HCT116 (cell line): Measurements from ENCODE around the gene KIF13A. TPM values are rescaled to one million over a fixed set of nuclear protein-coding genes. Genes with fewer than 3 reads are reported as not detected.

Experiments used
- ATAC-seq: fragments of 200-7000 bp; cut with Tn5 transposase; 2 replicates; pipeline ENCODE4 v1.9.1; 2020; ENCODE audit warnings: mild to moderate bottlenecking, moderate library complexity
- BruUV-seq: library from RNA; stranded (reverse); fragments of 400-500 nt; replicated peaks from 2 replicates; lab custom pipeline; 2021; lab: Mats Ljungman, UMichigan
- CTCF ChIA-PET: fragments of 300-600 bp; sonication (Branson Sonifier 250); formaldehyde crosslinking; loops from one replicate; lab custom pipeline; 2021; ENCODE audit warnings: antibody characterized with exemption; lab: Charles Lee
- POLR2A ChIA-PET: fragments of 300-600, 350-600 bp; sonication (Branson Sonifier 250); formaldehyde crosslinking; loops from one replicate; lab custom pipeline; 2021; ENCODE audit warnings: antibody characterized with exemption; lab: Charles Lee
- RAD21 ChIA-PET, 2 experiments: fragments of 300-600 bp; sonication (Branson Sonifier 250); formaldehyde crosslinking; loops; one replicate each; lab custom pipeline; 2023; ENCODE audit warnings: low total read pairs in 2 of 2; ENCODE audit not compliant: uncharacterized antibody in 2 of 2, unreplicated experiment in 2 of 2, low non-redundant PET in 1 of 2; lab: Charles Lee
- DNase-seq: peaks from one replicate; pipeline ENCODE4 v3.0.0-alpha.2; 2010; ENCODE audit warnings: low read depth, low spot score
- H2AFZ ChIP-seq: fragments of 200-600 bp; shearing (Covaris generic), sonication (generic); 2 replicates; pipeline ENCODE4 v1.6.1; 2017; ENCODE audit warnings: low read depth, mixed run types, mixed read lengths, antibody characterized with exemption, low read length; ENCODE audit not compliant: poor library complexity, severe bottlenecking
- H3K27ac ChIP-seq: 2 replicates; pipeline ENCODE4 v1.5.1; 2012; ENCODE audit warnings: low read depth, low read length
- H3K27me3 ChIP-seq: fragments of 200-600 bp; sonication (generic); 2 replicates; pipeline ENCODE4 v1.6.1; 2016; ENCODE audit warnings: mixed run types, low read length, mixed read lengths; ENCODE audit not compliant: insufficient read depth
- H3K36me3 ChIP-seq, 2 experiments: fragments of 200-500 bp in 1 of 2; fragments of 200-600 bp in 1 of 2; sonication (Bioruptor generic) in 1 of 2; sonication (generic) in 1 of 2; 2 replicates each; pipeline versions ENCODE4 v1.5.1 to v1.6.1; 2014 to 2016; ENCODE audit warnings: low read length in 2 of 2, inconsistent platforms in 1 of 2, mixed read lengths in 1 of 2, mixed run types in 1 of 2; ENCODE audit not compliant: insufficient read depth in 2 of 2, control insufficient read depth in 1 of 2
- H3K4me1 ChIP-seq, 2 experiments: fragments of 200-600 bp in 1 of 2; sonication (generic) in 1 of 2; 2 replicates each; pipeline versions ENCODE4 v1.5.1 to v1.6.1; 2012 to 2017; ENCODE audit warnings: low read length in 2 of 2, inconsistent platforms in 1 of 2, mild to moderate bottlenecking in 1 of 2, mixed read lengths in 1 of 2, mixed run types in 1 of 2, moderate library complexity in 1 of 2; ENCODE audit not compliant: insufficient read depth in 2 of 2, control insufficient read depth in 1 of 2
- H3K4me2 ChIP-seq: fragments of 200-600 bp; sonication (generic); 2 replicates; pipeline ENCODE4 v1.6.1; 2017; ENCODE audit warnings: mixed run types, low read length, mixed read lengths
- H3K4me3 ChIP-seq, 2 experiments: fragments of 200-600 bp in 1 of 2; sonication (generic) in 1 of 2; replicated peaks in 1 of 2; 2 replicates each; pipeline ENCODE4 v1.5.1; 2011 to 2016; ENCODE audit warnings: low read length in 2 of 2, control low read depth in 1 of 2, low read depth in 1 of 2, mild to moderate bottlenecking in 1 of 2, mixed read lengths in 1 of 2, mixed run types in 1 of 2
- H3K79me2 ChIP-seq: fragments of 200-600 bp; sonication (generic); 2 replicates; pipeline ENCODE4 v1.6.1; 2017; ENCODE audit warnings: mild to moderate bottlenecking, mixed run types, low read length, moderate library complexity, mixed read lengths; ENCODE audit not compliant: insufficient read depth
- H3K9ac ChIP-seq: fragments of 200-600 bp; sonication (generic); 2 replicates; pipeline ENCODE4 v1.6.1; 2016; ENCODE audit warnings: low read length, mixed read lengths
- H3K9me2 ChIP-seq: fragments of 200-600 bp; sonication (generic), shearing (Covaris generic); 2 replicates; pipeline ENCODE4 v1.6.1; 2017; ENCODE audit warnings: mixed run types, mild to moderate bottlenecking, moderate library complexity; ENCODE audit not compliant: insufficient read depth
- H3K9me3 ChIP-seq, 2 experiments: fragments of 200-500 bp in 1 of 2; fragments of 200-600 bp in 1 of 2; sonication (Bioruptor generic) in 1 of 2; sonication (generic) in 1 of 2; 2 replicates each; pipeline ENCODE4 v1.6.1; 2014 to 2017; ENCODE audit warnings: low read length in 2 of 2, mixed read lengths in 2 of 2, inconsistent platforms in 1 of 2, low read depth in 1 of 2, mild to moderate bottlenecking in 1 of 2, mixed run types in 1 of 2, moderate library complexity in 1 of 2; ENCODE audit not compliant: control insufficient read depth in 1 of 2, insufficient read depth in 1 of 2
- H4K20me1 ChIP-seq: fragments of 200-600 bp; sonication (generic), shearing (Covaris generic); 2 replicates; pipeline ENCODE4 v1.6.1; 2017; ENCODE audit warnings: mixed run types, mild to moderate bottlenecking, moderate library complexity; ENCODE audit not compliant: insufficient read depth
- EGR1 ChIP-seq: IDR thresholded peaks from 2 replicates; pipeline ENCODE4 v1.6.1; 2012; ENCODE audit warnings: low read depth
- ELF1 ChIP-seq: IDR thresholded peaks from 2 replicates; pipeline ENCODE4 v1.6.1; 2012; ENCODE audit warnings: low read depth, borderline replicate concordance
- EZH2 ChIP-seq: fragments of 200-600 bp; sonication (generic); IDR thresholded peaks from 2 replicates; pipeline ENCODE4 v1.6.1; 2017; ENCODE audit warnings: antibody characterized with exemption, mixed run types
- FOSL1 ChIP-seq: IDR thresholded peaks from 2 replicates; pipeline ENCODE4 v1.6.1; 2012; ENCODE audit warnings: low read depth
- POLR2AphosphoS5 ChIP-seq: IDR thresholded peaks from 2 replicates; pipeline ENCODE4 v1.6.1; 2011; ENCODE audit warnings: mild to moderate bottlenecking, low read depth, low read length, moderate library complexity
- RAD21 ChIP-seq: IDR thresholded peaks from 2 replicates; pipeline ENCODE4 v1.6.1; 2012; ENCODE audit warnings: low read depth, mild to moderate bottlenecking
- SIN3A ChIP-seq: IDR thresholded peaks from 2 replicates; pipeline ENCODE4 v1.6.1; 2012; ENCODE audit warnings: low read depth
- SP1 ChIP-seq: IDR thresholded peaks from 2 replicates; pipeline ENCODE4 v1.6.1; 2012; ENCODE audit warnings: low read depth
- TCF7L2 ChIP-seq: IDR thresholded peaks from 2 replicates; pipeline ENCODE4 v1.7.0; 2011; ENCODE audit warnings: borderline replicate concordance, inconsistent platforms; ENCODE audit not compliant: insufficient read depth, insufficient read length; ENCODE audit errors: extremely low read depth
- intact Hi-C: fragments of 100-400 bp; cut with micrococcal nuclease; formaldehyde crosslinking; loops from 2 replicates; pipeline ENCODE4 v1.10.0; 2022
- total RNA-seq: library from RNA; stranded (reverse); gene quantifications from one replicate; pipeline ENCODE4 v1.2.1, GENCODE V29; 2021; ENCODE audit not compliant: unreplicated experiment
- TF ChIP-seq, protein P1 (sequence below): IDR thresholded peaks from 2 replicates; pipeline ENCODE4 v1.6.1; 2012; ENCODE audit warnings: low read depth

Gene KIF13A
- total RNA-seq, 1 experiment from 2014 or later = 23.1 TPM

DNA sequence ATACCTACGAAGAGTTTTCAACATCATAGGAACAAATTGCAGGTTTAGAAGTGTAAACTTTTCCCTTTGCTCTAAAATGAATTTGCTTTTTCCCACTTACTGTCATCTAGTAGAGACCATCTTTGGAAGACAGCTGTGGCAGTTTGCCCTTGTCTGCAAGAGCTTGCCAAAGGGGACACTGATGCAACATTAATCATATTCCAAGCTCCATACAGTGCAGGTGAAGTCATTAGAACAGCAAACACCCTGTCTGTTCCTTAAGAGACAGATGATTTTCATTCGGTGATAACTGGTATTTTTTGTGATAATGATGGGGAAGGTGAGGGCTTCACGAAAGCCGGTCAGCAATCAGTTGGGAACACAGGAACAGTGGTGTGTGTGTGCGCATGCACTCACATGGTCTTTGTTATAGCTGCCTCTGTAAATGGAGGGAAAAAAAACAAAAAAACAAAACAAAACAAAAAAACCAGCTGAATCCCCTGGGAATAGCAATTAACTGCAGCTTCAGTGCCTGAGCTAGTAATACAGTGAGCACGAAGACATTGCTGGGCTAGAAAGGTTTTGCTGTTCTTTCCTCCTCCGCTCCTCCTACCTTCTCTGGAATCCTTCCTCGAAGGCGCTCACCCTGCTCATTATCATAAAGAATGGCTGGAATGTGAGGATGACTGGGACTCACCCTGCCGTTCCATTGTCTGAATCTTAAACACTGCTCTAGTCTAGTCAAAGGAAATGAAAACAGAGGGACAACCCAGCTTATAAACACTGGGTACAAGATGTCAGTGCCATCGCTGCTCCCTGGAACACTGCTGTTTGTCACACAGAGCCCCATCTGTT lies 35.2 kb upstream of the KIF13A start:
- peak overlapping the region; percentile 28 for H2AFZ ChIP-seq
- H3K79me2 ChIP-seq = no peaks in the 10 kb centered on the region
- no peak for TF ChIP-seq RAD21
- TF ChIP-seq SIN3A = no peak
- TF ChIP-seq POLR2AphosphoS5 = no peak
- TF ChIP-seq ELF1 = no peak
- TF ChIP-seq, protein P1, sequence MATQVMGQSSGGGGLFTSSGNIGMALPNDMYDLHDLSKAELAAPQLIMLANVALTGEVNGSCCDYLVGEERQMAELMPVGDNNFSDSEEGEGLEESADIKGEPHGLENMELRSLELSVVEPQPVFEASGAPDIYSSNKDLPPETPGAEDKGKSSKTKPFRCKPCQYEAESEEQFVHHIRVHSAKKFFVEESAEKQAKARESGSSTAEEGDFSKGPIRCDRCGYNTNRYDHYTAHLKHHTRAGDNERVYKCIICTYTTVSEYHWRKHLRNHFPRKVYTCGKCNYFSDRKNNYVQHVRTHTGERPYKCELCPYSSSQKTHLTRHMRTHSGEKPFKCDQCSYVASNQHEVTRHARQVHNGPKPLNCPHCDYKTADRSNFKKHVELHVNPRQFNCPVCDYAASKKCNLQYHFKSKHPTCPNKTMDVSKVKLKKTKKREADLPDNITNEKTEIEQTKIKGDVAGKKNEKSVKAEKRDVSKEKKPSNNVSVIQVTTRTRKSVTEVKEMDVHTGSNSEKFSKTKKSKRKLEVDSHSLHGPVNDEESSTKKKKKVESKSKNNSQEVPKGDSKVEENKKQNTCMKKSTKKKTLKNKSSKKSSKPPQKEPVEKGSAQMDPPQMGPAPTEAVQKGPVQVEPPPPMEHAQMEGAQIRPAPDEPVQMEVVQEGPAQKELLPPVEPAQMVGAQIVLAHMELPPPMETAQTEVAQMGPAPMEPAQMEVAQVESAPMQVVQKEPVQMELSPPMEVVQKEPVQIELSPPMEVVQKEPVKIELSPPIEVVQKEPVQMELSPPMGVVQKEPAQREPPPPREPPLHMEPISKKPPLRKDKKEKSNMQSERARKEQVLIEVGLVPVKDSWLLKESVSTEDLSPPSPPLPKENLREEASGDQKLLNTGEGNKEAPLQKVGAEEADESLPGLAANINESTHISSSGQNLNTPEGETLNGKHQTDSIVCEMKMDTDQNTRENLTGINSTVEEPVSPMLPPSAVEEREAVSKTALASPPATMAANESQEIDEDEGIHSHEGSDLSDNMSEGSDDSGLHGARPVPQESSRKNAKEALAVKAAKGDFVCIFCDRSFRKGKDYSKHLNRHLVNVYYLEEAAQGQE = no peak
- TF ChIP-seq EGR1 = no peak
- no peak for TF ChIP-seq TCF7L2
- no peak for TF ChIP-seq FOSL1
- TF ChIP-seq EZH2 = no peak
- TF ChIP-seq SP1 = no peak
- TF ChIP-seq, all 23 proteins: peak for 0
- ChIA-PET POLR2A (no interaction called here), CTCF (no interaction called here), RAD21 (no interaction called here)
- Histone ChIP-seq H3K27me3 (no peaks in the 10 kb centered on the region), H3K4me3 (no peak overlapping the region), H3K9me2 (no peaks in the 10 kb centered on the region), H4K20me1 (no peaks in the 10 kb centered on the region), H3K36me3 (no peaks in the 10 kb centered on the region), H3K27ac (no peak overlapping the region), H3K4me1 (peaks cover 0 to 8% of the 10 kb centered on the region in 2 experiments; a peak in 1 of 4 replicates), H3K9me3 (no peaks in the 10 kb centered on the region), H3K4me2 (no peak overlapping the region), H3K9ac (no peak overlapping the region)
- ATAC-seq = peak; percentile 30; the same call in 1 of the 2 replicates
- no peak for DNase-seq
- intact Hi-C loops = no loop called here
- no TSS peak for BruUV-seq
